ENCODE data around the gene RPL27A.

RPL27A gene

DNA sequence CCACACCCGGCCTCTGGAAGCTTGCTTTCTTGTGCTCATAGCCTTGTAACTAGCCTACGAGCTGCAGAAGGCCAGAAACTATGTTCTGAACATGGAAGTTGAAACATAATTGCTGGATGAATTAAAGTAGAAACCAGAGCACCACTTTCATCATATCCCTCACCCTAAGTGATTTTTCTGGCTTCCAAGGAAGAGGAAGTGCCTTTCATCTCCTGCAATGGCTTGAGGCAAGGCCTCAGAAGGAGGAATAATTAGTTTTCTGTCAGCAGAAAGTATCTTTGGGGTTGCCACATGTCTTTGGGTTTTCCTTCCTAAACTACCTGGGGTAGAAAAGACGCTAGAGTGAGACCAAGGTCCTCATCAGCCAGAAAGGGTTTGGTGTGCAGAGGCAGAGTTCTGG, 14.5 kb downstream of the RPL27A start:
- DNase-seq (ENCODE audit: low read depth) = no peak
- TF ChIP-seq, protein P1, sequence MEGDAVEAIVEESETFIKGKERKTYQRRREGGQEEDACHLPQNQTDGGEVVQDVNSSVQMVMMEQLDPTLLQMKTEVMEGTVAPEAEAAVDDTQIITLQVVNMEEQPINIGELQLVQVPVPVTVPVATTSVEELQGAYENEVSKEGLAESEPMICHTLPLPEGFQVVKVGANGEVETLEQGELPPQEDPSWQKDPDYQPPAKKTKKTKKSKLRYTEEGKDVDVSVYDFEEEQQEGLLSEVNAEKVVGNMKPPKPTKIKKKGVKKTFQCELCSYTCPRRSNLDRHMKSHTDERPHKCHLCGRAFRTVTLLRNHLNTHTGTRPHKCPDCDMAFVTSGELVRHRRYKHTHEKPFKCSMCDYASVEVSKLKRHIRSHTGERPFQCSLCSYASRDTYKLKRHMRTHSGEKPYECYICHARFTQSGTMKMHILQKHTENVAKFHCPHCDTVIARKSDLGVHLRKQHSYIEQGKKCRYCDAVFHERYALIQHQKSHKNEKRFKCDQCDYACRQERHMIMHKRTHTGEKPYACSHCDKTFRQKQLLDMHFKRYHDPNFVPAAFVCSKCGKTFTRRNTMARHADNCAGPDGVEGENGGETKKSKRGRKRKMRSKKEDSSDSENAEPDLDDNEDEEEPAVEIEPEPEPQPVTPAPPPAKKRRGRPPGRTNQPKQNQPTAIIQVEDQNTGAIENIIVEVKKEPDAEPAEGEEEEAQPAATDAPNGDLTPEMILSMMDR (IDR thresholded peaks at IDR 0.05; ENCODE audit: insufficient read depth, low read depth, low read length, missing control alignments) = no peak
- H3K4me3 ChIP-seq (ENCODE audit: low read depth, low read length) = no peak overlapping the region

DNA sequence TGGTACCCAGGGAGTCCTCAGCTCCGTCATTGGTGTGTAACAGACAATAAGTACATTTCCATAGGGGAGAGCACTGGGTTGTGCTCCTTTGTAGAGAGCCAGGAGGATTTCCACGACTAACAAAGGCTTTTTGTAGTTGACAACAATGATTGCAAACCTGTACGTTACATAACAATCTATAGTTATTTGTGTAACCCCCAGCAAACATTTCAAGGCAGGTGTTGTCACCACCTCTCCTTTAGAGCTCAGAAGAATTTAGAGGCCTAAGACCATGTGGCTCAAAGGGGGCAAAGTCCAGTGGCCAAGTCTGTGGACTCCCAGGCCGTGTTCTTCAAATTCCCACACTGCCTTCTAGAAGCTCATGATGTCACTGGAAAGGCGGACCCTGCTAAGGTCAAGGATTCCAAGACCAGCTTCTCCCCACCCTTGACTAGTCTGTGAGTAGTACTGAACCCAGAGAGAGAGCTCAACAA, 15.8 kb downstream of the RPL27A start:
- no peak overlapping the region for H3K4me3 ChIP-seq (ENCODE audit: low read depth, low read length)
- TF ChIP-seq, protein P1 (IDR thresholded peaks at IDR 0.05; ENCODE audit: insufficient read depth, low read depth, low read length, missing control alignments) = no peak
- DNase-seq (ENCODE audit: low read depth) = no peak

DNA sequence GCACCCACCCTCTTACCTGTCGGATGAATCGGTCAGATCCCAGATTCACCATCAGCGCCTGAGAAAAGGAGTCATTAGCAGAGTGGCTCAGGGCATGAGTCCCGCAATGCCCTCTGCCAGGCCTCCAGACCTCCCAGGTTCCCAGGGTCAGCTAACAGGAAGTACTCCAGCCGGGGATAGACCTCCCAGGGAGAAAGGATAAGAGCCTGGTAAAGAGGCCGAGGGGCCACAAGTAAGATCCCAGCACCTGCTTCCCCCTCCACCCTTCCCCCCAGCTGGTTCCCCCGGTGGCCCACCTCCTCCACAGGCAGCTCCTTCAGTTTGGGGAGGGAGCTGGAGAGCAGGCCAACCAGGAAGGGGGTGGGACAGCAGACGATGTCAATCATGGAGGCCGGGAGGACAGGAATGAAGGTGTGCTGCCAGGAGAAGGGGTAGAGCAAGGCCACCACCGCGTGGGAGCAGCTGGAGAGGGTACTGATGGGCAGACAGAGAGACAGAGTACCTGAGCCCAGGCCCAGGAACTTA, 16.4 kb downstream of the RPL27A start:
- no peak for DNase-seq (ENCODE audit: low read depth)
- TF ChIP-seq, protein P1 (IDR thresholded peaks at IDR 0.05; ENCODE audit: insufficient read depth, low read depth, low read length, missing control alignments) = no peak
- no peak overlapping the region for H3K4me3 ChIP-seq (ENCODE audit: low read depth, low read length)

DNA sequence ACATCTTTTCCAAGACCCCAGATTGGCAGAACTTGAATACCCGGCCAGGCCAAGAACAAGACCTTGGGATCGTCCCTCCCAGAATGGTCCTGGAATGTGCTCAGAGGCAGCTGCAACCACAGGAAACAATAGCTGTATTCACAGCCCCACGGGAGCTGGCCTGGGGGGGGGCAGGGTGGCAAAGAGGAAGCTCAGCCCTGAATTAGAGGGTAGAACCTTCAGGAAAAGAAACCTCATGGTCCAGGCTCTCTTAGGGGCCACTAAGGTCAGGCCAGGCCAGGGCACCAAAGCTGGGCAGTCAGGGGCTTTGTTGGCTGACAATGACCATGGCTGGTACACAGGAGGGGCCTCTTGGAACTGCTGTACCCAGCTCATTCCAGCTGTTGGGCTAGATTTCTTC, 17.3 kb downstream of the RPL27A start:
- TF ChIP-seq, protein P1 (IDR thresholded peaks at IDR 0.05; ENCODE audit: insufficient read depth, low read depth, low read length, missing control alignments) = no peak
- DNase-seq (ENCODE audit: low read depth) = no peak
- H3K4me3 ChIP-seq (ENCODE audit: low read depth, low read length) = no peak overlapping the region

DNA sequence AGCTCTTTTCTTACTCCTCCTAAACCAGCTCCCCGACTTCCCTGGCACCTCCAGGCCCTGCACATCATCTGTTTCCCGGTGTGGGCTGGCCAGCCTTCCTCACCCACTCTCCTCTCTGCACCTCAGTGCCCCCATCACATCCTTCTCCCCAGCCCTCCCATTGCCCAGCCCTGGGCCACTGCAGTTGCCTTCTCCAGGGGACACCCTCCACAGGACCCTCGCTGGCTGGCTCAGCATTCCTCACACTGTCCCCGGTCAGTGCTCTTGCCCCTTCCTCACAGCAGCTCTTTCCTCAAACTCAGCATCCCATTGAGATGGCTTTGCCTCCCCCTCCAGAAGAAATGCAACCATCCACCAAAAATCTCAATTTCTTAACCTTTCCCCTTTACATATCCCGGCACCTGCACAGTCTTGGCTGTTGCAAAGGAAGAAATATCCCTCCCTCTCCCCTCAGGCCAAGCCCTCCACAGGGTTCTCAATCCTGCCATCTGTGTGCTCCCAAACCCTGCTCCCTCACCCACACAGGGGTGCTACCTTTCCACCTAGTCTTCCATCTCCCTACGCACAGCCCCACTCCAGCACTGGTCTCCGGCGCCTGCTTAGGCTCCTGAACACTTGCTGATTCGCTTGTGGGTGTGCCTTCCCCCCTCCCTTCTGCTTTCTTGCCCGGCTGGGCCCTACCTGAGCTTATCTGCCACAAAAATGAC, 19.5 kb downstream of the RPL27A start:
- no peak for DNase-seq (ENCODE audit: low read depth)
- TF ChIP-seq, protein P1 (IDR thresholded peaks at IDR 0.05; ENCODE audit: insufficient read depth, low read depth, low read length, missing control alignments) = no peak
- no peak overlapping the region for H3K4me3 ChIP-seq (ENCODE audit: low read depth, low read length)

DNA sequence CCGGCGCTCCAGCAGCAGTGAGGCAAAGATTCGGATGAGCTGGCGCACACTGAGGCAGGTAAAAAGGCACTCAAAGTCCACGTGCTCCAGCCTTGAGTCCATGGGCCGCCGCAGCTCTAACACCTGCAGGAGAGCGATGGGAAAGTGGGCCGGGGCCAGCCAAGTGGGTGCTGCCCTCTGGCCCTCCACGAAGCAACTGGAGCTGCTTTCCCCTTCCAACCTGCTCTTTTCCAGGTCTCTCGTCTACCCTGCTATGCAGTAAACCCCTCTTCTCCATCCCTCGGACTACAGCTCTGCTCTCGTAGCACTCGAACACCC, 20.0 kb downstream of the RPL27A start:
- TF ChIP-seq, protein P1 (IDR thresholded peaks at IDR 0.05; ENCODE audit: insufficient read depth, low read depth, low read length, missing control alignments) = no peak
- DNase-seq (ENCODE audit: low read depth) = no peak
- H3K4me3 ChIP-seq (ENCODE audit: low read depth, low read length) = no peak overlapping the region

DNA sequence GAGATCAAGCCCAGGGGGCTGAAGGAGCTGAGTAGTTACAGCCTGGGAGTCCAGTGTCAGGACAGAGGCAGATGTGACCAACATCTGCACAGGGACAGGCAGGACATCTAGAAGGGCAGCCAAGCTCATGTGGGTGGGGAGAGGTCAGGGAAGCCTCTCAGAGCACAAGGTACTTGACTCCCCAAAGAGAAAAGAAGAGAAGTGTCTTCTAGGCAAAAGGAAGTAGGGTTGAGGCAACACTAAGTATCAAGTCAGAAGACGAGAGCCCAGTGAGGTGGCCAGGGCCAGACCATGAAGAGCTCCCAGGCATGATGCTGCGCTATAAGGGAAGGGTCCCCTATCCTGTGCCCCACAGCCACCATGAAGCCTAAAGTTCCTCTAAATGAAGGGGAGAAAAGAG, 21.5 kb downstream of the RPL27A start:
- TF ChIP-seq, protein P1 (IDR thresholded peaks at IDR 0.05; ENCODE audit: insufficient read depth, low read depth, low read length, missing control alignments) = no peak
- no peak overlapping the region for H3K4me3 ChIP-seq (ENCODE audit: low read depth, low read length)
- DNase-seq (ENCODE audit: low read depth) = no peak
